NCI-H1417 treated with DMSO at 0.1 percent for 48 hours (cell line): ENCODE results near the gene LAMC3.

Source experiments
- DNase-seq: peaks from one replicate; lab custom pipeline; 2025; lab: John Stamatoyannopoulos, UW

The LAMC3 gene

DNA sequence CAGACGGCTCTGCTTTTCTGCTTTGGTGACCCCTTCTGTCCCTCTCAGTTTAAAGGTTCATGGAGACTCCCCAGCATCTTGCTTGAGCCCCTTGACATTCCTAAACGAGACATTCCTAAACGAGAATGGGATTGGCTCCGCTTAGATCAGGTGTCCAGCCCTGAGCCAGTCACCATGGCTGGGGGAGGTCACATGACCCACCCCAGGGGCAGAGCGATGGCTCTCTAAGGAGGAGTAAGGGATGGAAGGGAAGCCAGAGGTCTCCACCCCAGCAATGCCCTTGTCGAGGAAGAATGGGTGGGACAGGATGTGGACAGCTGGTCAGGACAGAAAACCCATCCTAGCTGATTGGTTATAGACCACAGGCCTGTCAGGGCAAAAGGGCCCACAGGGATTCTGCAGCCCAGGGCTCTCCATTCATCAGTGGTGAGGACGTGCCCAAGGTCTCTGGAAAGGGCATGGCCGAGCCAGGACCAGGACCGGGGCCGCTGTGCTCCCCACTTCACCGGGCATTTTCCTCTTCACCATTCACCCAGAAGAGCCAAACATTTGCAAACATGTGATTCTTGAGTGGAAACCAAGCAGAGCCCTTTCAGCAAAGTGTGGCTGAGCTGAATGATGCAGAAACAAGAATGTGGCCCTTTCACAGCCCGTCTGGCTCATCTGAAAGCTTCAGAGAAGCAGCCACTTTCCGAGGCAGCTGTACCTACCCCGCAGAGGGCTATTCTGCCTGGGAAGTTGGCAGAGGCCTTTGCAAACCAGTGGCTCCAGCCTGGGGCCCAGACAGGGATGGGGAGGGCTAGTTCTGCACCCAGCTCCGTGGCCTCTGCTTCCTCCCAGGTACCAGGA is 67.6 kb downstream of the LAMC3 start:
- no peak for DNase-seq

DNA sequence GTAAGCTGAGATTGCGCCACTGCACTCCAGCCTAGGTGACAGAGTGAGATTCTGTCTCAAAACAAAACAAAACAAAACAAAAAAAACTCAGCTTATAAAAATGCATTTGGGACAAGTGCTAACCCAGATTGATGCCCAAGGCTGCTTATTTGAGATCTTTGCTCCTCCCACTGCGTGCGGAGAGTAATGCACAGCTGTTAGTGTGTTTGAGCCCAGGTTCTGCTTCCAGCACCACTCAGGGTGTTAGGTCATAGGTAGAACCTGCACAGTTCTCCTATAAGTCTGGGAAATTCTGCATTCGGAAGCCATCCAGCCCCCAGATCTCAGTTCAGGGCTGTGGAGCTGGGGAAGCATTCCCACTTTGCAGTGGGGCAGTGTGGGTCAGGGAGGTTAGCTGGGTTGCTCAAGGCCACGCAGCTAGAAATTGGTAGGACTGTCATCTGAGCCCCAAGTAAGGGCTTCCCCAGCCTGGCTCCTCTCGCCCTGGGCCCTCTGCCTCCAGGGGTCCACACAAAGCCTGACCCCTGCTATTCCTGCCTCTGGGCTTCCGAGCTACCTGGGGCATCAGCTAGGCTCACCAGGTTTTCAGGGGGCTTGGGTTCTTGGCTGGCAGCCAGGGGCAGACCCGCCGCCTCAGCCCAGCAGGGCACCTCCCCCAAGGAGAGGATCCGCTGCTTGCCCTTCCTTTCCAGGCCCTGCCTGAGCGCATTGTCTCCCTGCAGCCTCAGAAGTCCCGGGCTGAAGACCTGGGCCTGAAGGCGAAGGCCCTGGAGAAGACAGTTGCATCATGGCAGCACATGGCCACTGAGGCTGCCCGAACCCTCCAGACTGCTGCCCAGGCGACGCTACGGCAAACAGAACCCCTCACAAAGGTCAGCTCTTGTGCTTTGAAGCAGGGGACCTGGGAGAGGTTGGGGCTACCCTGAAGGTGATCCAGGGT is 69.7 kb downstream of the LAMC3 start:
- DNase-seq, result no peak

DNA sequence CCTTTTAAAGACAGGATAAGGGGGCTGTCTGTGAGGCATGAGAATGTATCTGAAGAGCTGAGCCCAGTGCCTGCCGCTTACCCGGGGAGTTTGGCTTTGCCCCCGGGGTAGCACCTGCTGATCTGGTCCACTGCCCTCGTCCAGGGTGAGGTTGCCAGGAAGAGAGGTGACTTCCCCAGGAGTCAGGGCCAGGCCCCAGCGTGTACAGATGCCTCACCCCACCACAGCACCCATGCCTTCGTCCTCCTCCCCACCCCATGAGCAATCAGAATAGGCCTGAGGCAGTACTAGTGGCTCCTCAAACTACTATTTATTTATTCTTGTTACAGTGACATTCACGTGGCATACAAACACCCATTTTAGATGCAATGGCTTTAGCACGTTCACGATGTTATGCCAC is 71.6 kb downstream of the LAMC3 start:
- DNase-seq, result no peak

GRCh38 chr9:131081868-131082267 is 72.9 kb downstream of the LAMC3 start:
- DNase-seq, result no peak

DNA sequence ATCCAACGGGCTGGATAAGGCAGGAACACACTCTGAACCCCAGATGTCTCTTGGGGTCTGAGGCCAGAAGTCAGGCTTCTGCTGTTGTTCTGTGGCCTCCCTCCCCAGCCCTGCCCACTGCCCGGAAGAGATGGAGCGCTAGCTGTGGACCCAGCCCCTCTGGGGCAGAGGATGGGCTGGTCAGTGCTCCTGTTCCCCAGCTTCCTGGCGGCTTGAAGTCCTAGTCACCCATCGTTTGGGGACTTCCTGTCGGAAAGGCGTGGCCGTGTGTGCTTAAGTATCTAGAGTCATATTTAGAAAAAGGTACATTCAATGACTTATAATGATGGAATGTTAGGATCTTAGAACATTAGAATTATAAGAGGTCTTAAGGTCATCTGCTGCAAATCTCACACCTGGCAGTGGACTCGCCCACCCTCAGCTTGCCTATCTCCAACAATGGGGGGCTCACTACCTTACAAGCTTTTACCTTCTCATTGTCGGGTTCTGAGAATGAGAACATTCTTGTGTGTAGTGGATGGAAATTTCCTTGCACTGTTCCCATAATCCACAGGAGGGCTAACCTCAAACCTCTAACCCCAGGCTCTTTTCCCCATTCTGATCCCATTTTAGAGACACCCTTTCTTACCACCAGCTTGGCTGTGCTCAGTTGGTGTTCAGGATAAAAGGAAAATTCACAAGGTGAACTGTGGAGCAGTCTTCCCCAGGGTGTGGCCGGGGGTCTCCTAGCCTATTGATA is 74.0 kb downstream of the LAMC3 start:
- DNase-seq, result no peak

DNA sequence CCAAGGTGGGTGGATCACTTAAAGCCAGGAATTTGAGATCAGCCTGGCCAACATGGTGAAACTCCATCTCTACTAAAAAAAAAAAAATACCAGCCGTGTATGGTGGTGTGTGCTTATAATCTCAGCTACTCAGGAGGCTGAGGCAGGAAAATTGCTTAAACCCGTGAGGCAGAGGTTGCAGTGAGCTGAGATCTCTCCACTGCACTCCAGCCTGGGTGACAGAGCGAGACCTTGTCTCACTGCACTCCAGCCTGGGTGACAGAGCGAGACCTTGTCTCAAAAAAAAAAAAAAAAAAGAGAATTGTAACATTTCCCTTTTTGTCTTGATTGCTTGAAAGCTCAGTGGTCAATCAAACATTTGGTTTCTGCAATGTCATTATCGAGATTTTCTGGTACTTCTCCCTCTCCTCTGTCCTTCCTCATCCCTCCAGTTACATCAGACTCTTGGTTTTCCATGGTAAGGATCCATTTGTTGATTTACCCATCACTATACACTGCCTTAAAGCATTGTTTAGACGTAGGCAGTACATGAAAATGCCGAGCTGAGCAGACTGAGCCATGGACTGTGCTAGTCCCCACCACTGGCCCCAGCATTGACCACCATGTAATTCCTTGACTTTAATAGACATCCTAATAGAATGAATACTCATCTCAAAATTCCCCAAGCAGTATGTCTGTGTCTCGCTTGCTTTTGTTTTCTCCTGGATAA is 75.8 kb downstream of the LAMC3 start:
- DNase-seq, result no peak

GRCh38 chr9:131085370-131086122 is 76.6 kb downstream of the LAMC3 start:
- no peak for DNase-seq

GRCh38 chr9:131087354-131087893 is 78.5 kb downstream of the LAMC3 start:
- DNase-seq, result no peak

DNA sequence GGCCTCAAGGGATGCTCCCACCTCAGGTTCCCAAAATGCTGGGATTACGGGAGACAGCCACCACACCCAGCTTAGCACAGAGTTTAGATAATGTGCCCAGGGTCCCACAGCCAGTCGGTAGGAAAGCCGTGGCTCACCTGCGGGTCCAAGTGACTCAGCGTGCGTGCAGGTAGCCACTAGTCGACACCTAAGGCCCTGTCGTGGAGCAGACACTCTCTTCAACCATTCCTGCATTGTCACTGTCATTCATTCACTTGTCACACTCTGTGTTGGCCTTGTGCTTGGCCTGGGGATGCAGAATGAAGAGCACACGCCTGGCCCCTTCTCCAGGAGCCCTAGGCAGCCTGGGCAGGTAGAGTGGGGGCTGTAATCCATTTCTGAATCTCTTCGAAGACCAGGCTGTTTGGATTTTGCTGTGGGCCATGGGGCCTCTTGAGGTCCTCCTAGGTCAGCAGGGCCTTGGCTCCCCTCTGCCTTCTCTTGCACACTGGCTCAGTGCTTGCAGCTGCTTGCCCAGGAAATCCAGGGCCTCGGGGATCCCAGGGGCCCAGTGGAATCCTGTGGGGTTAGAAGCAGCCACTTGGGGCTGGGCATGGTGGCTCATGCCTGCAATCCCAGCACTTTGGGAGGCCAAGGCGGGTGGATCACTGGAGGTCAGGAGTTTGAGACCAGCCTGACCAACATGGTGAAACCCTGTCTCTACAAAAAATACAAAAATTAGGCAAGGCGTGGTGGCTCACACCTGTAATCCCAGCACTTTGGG is 81.2 kb downstream of the LAMC3 start:
- no peak for DNase-seq

DNA sequence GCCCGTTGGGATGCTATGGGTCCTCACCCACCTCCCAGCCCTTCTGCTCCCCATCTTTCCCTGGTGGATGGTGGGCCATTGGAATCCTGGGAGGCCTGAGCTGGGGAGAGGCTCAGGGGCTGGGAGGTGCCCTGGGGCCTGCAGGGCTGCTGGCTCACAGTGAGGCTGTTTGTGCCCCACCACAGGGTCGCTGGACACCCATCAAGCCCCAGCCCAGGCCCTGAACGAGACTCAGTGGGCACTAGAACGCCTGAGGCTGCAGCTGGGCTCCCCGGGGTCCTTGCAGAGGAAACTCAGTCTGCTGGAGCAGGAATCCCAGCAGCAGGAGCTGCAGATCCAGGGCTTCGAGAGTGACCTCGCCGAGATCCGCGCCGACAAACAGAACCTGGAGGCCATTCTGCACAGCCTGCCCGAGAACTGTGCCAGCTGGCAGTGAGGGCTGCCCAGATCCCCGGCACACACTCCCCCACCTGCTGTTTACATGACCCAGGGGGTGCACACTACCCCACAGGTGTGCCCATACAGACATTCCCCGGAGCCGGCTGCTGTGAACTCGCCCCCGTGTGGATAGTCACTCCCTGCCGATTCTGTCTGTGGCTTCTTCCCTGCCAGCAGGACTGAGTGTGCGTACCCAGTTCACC is 82.5 kb downstream of the LAMC3 start:
- no peak for DNase-seq

DNA sequence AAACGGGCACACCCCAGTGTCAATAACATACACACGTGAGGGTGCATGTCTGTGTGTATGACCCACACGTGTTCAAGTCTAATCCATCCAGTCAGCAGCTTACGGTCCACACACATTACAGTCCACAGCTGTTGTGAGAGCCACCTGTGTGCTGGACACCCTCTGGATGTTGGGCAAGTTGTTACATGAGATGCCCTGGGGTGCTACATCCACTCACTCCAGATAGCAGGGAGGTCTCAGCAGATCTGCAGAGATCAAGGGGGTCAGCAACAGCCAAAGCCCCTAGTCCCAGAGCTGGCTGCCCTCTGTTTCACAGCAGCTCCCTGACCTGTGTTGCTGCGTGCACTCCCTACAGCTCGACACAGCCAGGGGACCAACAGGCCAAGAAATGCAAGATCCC is 83.1 kb downstream of the LAMC3 start:
- DNase-seq, result no peak

DNA sequence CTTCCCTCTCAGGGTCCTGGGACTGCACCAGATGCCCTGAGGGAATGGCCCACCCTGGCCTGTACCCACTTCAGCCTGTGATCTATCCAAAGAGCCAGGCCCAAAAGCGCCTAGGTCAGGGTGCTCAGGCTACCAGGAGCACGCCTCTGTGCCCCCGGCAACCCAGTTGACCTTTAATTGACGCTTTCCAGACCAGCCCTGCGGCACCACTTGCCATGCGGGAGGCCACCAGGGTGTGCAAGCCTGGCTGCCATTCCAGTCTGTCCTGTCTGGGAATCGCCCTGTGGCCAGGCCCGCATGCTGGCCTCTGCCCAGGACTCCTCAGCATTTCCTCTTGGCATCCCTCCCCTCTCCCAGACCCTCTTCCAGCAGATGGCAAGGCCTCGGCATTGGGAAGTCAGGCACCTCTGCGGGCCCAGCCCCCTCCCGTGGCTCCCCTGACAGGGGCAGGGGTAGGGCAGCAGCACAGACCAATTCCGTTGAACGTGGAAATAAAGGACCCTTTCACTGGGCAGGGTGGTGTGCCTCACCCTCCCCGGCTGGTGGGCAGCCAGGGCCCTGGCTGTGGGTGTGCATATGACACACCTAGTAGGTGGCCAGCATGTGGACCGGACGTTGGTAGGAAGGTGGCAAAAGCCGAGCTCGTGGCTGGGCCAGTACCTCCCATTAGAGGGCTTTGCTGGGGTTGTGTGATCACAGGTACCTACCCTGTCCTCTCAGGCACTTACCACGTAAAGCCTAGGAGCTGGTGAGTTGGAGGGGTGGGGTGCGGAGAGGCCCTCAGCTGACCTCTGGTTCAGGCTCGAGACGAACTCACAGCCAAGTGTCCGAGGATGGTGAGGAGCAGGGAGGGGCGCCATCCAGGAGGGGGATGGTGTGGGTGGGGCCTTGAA is 83.8 kb downstream of the LAMC3 start:
- no peak for DNase-seq

DNA sequence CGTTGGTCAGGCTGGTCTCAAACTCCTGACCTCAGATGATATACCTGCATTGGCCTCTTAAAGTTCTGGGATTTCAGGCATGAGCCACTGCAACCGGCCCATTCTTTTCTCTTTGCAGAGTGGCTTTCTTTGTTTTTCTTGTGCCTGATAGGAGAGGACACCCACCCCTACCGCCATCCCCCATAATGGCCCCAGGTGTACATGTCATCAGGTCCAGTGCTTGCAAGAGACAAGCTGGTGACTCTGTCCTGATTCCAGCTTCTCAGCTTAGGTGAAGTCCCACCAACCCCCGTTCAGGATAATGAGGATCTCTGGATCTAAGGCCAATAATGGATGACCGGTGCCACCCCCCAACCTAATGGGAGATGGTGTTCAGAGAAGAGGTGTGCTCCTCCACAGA is 85.0 kb downstream of the LAMC3 start:
- DNase-seq, result no peak

DNA sequence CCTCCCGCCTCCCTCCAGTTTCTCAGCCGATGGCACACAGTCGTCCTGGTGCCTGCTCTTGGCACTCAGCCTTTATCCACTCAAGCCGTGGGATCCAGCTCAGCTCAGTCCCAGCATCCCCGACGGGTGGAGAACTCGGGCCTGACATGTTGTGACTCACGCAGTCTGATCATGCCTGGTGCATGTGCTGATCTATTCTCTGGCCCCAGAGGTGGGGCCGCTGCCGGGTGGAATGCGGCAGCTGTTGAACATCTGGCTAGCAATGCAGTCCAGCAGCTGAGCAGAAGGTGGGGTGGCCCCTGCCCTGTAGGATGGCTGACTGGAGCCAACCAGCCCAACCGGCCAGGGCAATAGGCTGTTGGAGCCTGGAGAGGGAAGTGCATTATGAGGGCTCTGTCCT is 85.6 kb downstream of the LAMC3 start:
- DNase-seq, result no peak

GRCh38 chr9:131095666-131096268 is 86.8 kb downstream of the LAMC3 start:
- DNase-seq, result no peak

DNA sequence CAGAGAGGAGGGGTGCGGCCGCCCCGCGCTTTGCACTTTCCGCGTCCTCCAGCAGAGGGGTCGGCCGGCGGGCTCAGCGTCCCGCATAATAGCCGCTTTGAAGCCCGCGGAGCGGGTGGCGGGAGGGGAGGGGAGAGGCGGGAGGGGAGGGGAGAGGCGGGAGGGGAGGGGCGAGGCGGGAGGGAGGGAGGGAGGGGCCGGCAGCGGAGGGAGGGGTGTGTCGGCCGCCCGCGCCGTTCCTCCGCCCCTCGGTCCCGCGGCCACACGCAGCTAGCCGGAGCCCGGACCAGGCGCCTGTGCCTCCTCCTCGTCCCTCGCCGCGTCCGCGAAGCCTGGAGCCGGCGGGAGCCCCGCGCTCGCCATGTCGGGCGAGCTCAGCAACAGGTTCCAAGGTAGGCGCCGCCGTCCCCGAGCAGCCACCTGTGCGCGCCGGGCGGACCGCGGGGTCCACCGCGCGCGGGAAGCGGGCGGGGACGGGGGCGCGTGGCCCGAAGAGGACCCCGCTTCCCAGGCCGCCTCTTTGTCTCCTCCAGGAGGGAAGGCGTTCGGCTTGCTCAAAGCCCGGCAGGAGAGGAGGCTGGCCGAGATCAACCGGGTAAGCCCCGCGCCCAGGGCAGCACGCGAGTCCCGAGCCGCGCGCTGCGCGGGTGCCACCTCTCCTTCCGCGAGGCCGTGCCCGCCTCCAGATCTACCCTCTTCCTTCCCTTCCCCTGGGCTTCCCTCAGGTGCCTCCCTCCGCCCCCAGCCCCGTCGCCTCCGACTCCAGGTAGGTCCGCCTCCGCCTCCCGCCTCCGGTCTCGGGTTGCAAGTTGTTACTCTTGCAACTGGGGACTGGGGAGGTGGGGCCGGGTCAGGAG is 87.5 kb downstream of the LAMC3 start, which contains the start of gene AIF1L:
AIF1L (plus strand) TSS at position 263 of the 857 bp plus-strand sequence; CDS start at position 362, 99 bp downstream.
- no peak for DNase-seq
